H7 (cell line): ENCODE measurements around the gene ABHD3. TPM values are rescaled to one million over a fixed set of nuclear protein-coding genes. Genes with fewer than 3 reads are reported as not detected.
A peak's percentile ranks its signal among the peaks of the same experiment; 100 is the strongest.
"Not testable (repeated sequence)": the region's sequence is repeated elsewhere in the genome, so short reads cannot be mapped to it uniquely, and the experiment has no call there.

Experiments
- DNase-seq: peaks from one replicate; pipeline ENCODE4 v3.0.0; 2012
- H3K27me3 ChIP-seq: 2 replicates; pipeline ENCODE4 v1.6.0; 2011; ENCODE audit warnings: mild to moderate bottlenecking, low read length; ENCODE audit not compliant: control insufficient read depth, insufficient read depth
- H3K36me3 ChIP-seq: replicated peaks from 2 replicates; pipeline ENCODE4 v1.5.1; 2011; ENCODE audit warnings: low read length; ENCODE audit not compliant: control insufficient read depth, insufficient read depth
- H3K4me3 ChIP-seq: 2 replicates; pipeline ENCODE4 v1.5.1; 2011; ENCODE audit warnings: low read depth, mild to moderate bottlenecking, control low read depth, low read length, moderate library complexity; ENCODE audit not compliant: insufficient read depth
- total RNA-seq: library from RNA; depleted of rRNA; stranded (reverse); fragments of >200 nt; shearing (Covaris generic); gene quantifications from 2 replicates; pipeline ENCODE4 v1.2.3, GENCODE V29; 2014

The ABHD3 gene
- total RNA-seq, 1 experiment from 2014 or later = 6.9 TPM

GRCh38 chr18:21640375-21640774, 64.2 kb downstream of the ABHD3 start:
- DNase-seq, H3K36me3 ChIP-seq, H3K27me3 ChIP-seq, H3K4me3 ChIP-seq: not testable (repeated sequence)

- Histone ChIP-seq H3K4me3 (no peak overlapping the region), H3K27me3 (no peaks in the 10 kb centered on the region), H3K36me3 (peaks cover 2% of the 10 kb centered on the region)
- DNase-seq = no peak
Measured at GRCh38 chr18:21638822-21639221, 65.8 kb downstream of the ABHD3 start.

- no peak for DNase-seq
- H3K27me3 ChIP-seq = no peaks in the 10 kb centered on the region
- no peak overlapping the region for H3K4me3 ChIP-seq
- peaks cover 4% of the 10 kb centered on the region for H3K36me3 ChIP-seq
Measured at GRCh38 chr18:21636769-21637168, 67.8 kb downstream of the ABHD3 start.

GRCh38 chr18:21634588-21635199, 69.9 kb downstream of the ABHD3 start:
- Histone ChIP-seq H3K27me3 (no peaks in the 10 kb centered on the region), H3K4me3 (no peak overlapping the region), H3K36me3 (peaks cover 9% of the 10 kb centered on the region)
- no peak for DNase-seq

DNA sequence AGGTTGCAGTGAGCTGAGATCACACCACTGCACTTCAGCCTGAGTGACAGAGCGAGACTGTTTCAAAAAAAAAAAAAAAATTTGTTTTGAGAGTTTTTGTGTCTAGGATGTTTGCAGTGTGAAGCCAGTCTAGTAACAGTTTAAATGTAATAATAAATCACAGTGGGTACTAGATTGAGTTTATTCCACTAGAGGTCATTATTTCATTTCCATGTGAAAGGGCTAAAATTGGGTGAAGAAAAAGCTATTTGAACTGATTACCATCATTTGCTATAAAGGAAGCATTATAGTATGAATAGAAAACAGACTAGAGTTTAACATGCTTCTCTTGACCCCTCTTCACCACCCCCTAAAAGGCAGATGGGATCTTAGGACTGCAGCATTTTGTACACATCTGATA, 72.2 kb downstream of the ABHD3 start:
- Histone ChIP-seq H3K27me3 (no peaks in the 10 kb centered on the region), H3K36me3 (peaks cover 18% of the 10 kb centered on the region), H3K4me3 (no peak overlapping the region)
- DNase-seq = no peak

GRCh38 chr18:21629089-21629832, 75.3 kb downstream of the ABHD3 start:
- Histone ChIP-seq H3K36me3 (peaks cover 23% of the 10 kb centered on the region), H3K27me3 (no peaks in the 10 kb centered on the region), H3K4me3 (no peak overlapping the region)
- DNase-seq = no peak

DNA sequence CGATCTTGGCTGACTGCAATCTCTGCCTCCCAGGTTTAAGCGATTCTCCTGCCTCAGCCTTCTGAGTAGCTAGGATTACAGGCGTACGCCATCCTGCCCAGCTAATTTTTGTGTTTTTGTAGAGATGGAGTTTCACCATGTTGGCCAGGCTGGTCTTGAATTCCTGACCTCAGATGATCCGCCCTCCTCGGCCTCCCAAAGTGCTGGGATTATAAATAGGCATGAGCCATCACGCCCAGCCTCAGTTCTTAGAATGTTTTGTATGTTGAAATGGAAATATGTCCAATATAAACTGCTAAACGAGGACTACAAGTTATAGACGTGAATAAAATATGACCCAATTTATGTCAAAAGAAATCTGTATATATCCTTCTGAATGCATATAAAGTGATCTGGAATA, 82.9 kb downstream of the ABHD3 start:
- DNase-seq, H3K4me3 ChIP-seq, H3K27me3 ChIP-seq: not testable (repeated sequence)
- H3K36me3 ChIP-seq = peaks cover 12% of the 10 kb centered on the region

GRCh38 chr18:21612125-21613039, 92.2 kb downstream of the ABHD3 start, which contains the start of gene SNRPD1:
Gene SNRPD1, plus strand, starts transcription at chr18:21612314. Its CDS starts 116 bp downstream, at chr18:21612430.
- Histone ChIP-seq H3K27me3 (no peaks in the 10 kb centered on the region), H3K36me3 (peaks cover 3% of the 10 kb centered on the region), H3K4me3 (peak within 1 kb of the TSS; percentile 99)
- peak; percentile 96 for DNase-seq

DNA sequence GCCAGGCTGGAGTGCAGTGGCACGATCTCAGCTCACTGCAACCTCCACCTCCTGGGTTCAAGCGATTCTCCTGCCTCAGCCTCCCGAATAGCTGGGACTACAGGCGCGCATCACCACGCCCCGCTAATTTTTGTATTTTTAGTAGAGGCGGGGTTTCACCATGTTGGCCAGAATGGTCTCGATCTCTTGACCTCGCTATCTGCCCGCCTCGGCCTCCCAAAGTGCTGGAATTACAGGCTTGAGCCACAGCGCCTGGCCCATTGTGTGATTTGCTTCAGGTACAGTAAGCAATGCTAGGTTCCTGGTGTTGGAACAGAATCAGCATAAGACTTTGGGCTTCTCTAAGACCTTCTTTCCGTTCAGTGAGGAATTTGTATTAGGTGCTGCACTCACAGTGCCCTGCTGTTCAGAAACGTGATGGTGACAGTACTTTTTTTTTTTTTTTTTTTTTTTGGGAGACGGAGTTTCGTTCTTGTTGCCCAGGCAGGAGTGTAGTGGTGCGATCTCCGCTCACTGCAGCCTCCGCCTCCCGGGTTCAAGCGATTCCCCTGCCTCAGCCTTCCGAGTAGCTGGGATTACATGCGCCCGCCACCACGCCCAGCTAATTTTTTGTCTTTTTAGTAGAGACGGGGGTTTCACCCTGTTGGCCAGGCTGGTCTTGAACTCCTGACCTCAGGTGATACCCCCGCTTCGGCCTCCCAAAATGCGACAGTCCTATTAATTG, 93.0 kb downstream of the ABHD3 start:
- peak; percentile 30 for DNase-seq
- H3K36me3 ChIP-seq, H3K27me3 ChIP-seq: not testable (repeated sequence)
- H3K4me3 ChIP-seq = 0 out of 2 replicates have a peak overlapping the region, but pooled peaks have one; percentile 14

- DNase-seq = no peak
- Histone ChIP-seq H3K4me3 (no peak overlapping the region), H3K36me3 (no peaks in the 10 kb centered on the region), H3K27me3 (no peaks in the 10 kb centered on the region)
Measured at GRCh38 chr18:21605213-21605612, 99.4 kb downstream of the ABHD3 start.

DNA sequence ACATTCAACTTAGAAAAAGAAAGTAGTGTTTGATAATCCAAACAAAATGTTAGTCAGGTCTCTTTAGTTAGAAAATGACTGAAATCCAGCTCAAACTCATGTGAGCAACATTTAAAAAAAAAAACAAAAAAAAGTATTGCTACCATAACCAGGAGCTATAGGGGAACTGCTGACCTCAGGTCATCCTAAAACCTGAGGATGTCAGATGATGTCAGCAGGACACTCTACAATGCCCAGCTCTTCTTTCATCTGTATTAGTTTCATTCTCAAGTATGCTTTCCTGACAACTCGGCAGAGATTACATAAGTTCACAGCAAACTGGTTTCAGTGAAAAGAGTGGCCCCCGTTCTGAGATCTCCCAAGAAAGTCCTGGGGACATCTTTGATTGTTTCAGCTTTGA, 99.9 kb downstream of the ABHD3 start:
- no peak overlapping the region for H3K4me3 ChIP-seq
- no peaks in the 10 kb centered on the region for H3K36me3 ChIP-seq
- no peaks in the 10 kb centered on the region for H3K27me3 ChIP-seq
- DNase-seq = no peak

DNA sequence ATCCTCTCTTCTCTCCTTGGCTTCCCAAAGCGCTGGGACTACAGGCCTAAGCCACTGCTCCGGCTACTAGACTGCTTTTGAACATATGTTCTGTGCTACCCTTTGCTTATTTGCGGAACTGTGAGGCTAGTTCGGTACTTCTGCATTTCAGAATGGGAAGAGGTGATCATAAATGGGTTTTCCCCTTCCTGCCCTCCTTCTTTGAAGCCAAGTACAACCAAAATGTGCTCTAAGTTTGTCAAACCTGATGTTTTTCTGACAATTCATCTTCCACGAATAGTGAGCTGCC, 102.3 kb downstream of the ABHD3 start:
- H3K27me3 ChIP-seq = no peaks in the 10 kb centered on the region
- H3K4me3 ChIP-seq = no peak overlapping the region
- no peaks in the 10 kb centered on the region for H3K36me3 ChIP-seq
- no peak for DNase-seq
